Smooth muscle cell (in vitro differentiated cells): ENCODE data around the gene MAP1LC3B. TPM values are rescaled to one million over a fixed set of nuclear protein-coding genes. Genes with fewer than 3 reads are reported as not detected.
"Not testable (repeated sequence)": the region's sequence is repeated elsewhere in the genome, so short reads cannot be mapped to it uniquely, and the experiment has no call there.

Experiments used
- DNase-seq: peaks from one replicate; lab custom pipeline; 2025; ENCODE audit not compliant: unreplicated experiment; lab: John Stamatoyannopoulos, UW
- H2AFZ ChIP-seq: fragments of 200-600 bp; sonication (generic); 2 replicates; pipeline ENCODE4 v1.6.0; 2016; ENCODE audit warnings: antibody characterized with exemption, low read depth, mild to moderate bottlenecking
- H3F3A ChIP-seq: fragments of 200-600 bp; sonication (generic); 2 replicates; pipeline ENCODE4 v1.6.0; 2017; ENCODE audit warnings: antibody characterized with exemption, low read depth
- H3K27ac ChIP-seq: fragments of 200-600 bp; sonication (generic); 2 replicates; pipeline ENCODE4 v1.5.1; 2016; ENCODE audit warnings: low read depth, mild to moderate bottlenecking
- H3K27me3 ChIP-seq: fragments of 200-600 bp; sonication (generic); 2 replicates; pipeline ENCODE4 v1.6.1; 2016; ENCODE audit warnings: low read depth, mild to moderate bottlenecking
- H3K36me3 ChIP-seq: fragments of 200-600 bp; sonication (generic); 2 replicates; pipeline ENCODE4 v1.5.1; 2016; ENCODE audit warnings: low read depth
- H3K4me1 ChIP-seq: fragments of 200-600 bp; sonication (generic); 2 replicates; pipeline ENCODE4 v1.5.1; 2016; ENCODE audit warnings: low read depth
- H3K4me2 ChIP-seq: fragments of 200-600 bp; sonication (generic); 2 replicates; pipeline ENCODE4 v1.6.0; 2016; ENCODE audit warnings: mild to moderate bottlenecking
- H3K4me3 ChIP-seq: fragments of 200-600 bp; sonication (generic); 2 replicates; pipeline ENCODE4 v1.5.1; 2016; ENCODE audit warnings: mild to moderate bottlenecking
- H3K79me2 ChIP-seq: fragments of 200-600 bp; sonication (generic); 2 replicates; pipeline ENCODE4 v1.6.0; 2016; ENCODE audit warnings: low read depth, mild to moderate bottlenecking
- H3K9ac ChIP-seq: fragments of 200-600 bp; sonication (generic); 2 replicates; pipeline ENCODE4 v1.6.0; 2016; ENCODE audit warnings: low read depth
- H3K9me3 ChIP-seq: fragments of 200-600 bp; sonication (generic); replicated peaks from 2 replicates; pipeline ENCODE4 v1.5.1; 2016; ENCODE audit warnings: low read depth
- H4K20me1 ChIP-seq: fragments of 200-600 bp; sonication (generic); 2 replicates; pipeline ENCODE4 v1.6.0; 2016; ENCODE audit warnings: low read depth
- WGBS: methylation state at CpG from one replicate; pipeline ENCODE4 v1.1.7; 2016; ENCODE audit warnings: low lambda C conversion rate; 5-methylcytosine and 5-hydroxymethylcytosine counted together
- polyA plus RNA-seq: library from polyadenylated mRNA; unstranded; fragments of >200 nt; fragmentation: Nextera tagmentation; extraction: Ambion mirVana; gene quantifications from 2 replicates; pipeline ENCODE4 v1.2.1, GENCODE V29; 2016
- total RNA-seq: library from RNA; depleted of rRNA; stranded (reverse); fragments of >200 nt; gene quantifications from 2 replicates; pipeline ENCODE4 v1.2.3, GENCODE V29; 2014
- TF ChIP-seq, protein P1 (sequence below): fragments of 200-600 bp; sonication (generic); IDR thresholded peaks from 2 replicates; pipeline ENCODE4 v1.5.1; 2017; ENCODE audit warnings: borderline replicate concordance, mild to moderate bottlenecking, antibody characterized with exemption; ENCODE audit not compliant: insufficient read depth, poor library complexity, severe bottlenecking

MAP1LC3B gene
- total and polyA plus RNA-seq, 2 experiments from 2014 or later: 77.5 to 107 TPM

DNA sequence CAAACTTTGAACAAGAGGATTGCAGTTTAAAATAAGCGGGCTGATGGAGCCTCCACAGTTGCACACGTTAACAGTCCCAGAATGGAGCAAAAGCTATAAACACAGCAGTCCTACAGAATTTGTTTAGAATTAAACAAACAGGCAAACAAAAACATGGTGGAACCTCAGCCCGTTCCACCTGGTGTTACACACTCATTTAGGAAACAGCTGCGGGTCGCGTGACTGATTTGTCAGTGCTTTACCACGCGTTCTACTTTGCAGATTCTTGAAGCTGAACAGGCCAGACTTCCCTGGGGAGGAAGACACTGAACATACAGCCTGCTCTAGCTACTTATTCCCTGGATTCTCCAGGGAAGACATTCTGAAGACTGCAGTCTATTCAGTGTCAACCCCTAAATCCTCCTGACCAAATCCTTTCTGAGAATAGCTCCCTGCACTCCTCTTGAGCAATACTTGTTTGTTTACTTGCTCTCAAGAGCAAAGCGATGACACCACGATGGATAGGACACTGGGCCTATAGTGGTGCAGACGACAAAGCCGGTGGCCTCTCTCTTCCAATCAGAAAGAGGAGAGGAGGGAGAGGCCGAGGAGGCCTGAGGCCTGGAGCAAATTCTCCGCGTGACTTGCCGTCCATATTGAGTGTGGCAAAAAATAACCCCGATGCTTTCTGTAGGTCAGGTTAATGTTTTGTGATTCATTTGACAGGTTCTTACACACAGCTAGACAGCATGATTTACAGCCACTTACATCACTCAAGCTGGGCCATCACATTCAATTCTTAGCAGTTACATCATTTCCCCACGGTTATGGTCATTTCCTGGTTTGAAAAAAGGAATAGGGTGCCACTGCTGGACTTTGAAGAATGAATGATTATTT lies 4.0 kb upstream of the MAP1LC3B start:
- H4K20me1 ChIP-seq: peaks cover 7% of the 10 kb centered on the region
- peak overlapping the region; percentile 74 for H3K9ac ChIP-seq
- peak overlapping the region; percentile 31 for H3K4me3 ChIP-seq
- peaks cover 8% of the 10 kb centered on the region for H3K4me1 ChIP-seq
- 12% methylated on average over 18 of the region's 18 CpGs for WGBS
- H3K36me3 ChIP-seq: no peaks in the 10 kb centered on the region
- peaks cover 5% of the 10 kb centered on the region for H3K79me2 ChIP-seq
- peak overlapping the region; percentile 3 for H2AFZ ChIP-seq
- peak; percentile 59 for DNase-seq
- TF ChIP-seq, protein P1, sequence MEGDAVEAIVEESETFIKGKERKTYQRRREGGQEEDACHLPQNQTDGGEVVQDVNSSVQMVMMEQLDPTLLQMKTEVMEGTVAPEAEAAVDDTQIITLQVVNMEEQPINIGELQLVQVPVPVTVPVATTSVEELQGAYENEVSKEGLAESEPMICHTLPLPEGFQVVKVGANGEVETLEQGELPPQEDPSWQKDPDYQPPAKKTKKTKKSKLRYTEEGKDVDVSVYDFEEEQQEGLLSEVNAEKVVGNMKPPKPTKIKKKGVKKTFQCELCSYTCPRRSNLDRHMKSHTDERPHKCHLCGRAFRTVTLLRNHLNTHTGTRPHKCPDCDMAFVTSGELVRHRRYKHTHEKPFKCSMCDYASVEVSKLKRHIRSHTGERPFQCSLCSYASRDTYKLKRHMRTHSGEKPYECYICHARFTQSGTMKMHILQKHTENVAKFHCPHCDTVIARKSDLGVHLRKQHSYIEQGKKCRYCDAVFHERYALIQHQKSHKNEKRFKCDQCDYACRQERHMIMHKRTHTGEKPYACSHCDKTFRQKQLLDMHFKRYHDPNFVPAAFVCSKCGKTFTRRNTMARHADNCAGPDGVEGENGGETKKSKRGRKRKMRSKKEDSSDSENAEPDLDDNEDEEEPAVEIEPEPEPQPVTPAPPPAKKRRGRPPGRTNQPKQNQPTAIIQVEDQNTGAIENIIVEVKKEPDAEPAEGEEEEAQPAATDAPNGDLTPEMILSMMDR: no peak
- H3K4me2 ChIP-seq: peak overlapping the region; percentile 74
- no peaks in the 10 kb centered on the region for H3K27me3 ChIP-seq
- no peaks in the 10 kb centered on the region for H3K9me3 ChIP-seq
- H3F3A ChIP-seq: peaks cover 30% of the 10 kb centered on the region
- H3K27ac ChIP-seq: peak overlapping the region; percentile 92

GRCh38 chr16:87388818-87389134 lies 3.4 kb upstream of the MAP1LC3B start:
- Histone ChIP-seq H4K20me1 (peaks cover 11% of the 10 kb centered on the region), H2AFZ (no peak overlapping the region), H3K27ac (peak overlapping the region; percentile 92), H3K27me3 (no peaks in the 10 kb centered on the region), H3K36me3 (no peaks in the 10 kb centered on the region), H3F3A (peaks cover 35% of the 10 kb centered on the region), H3K4me3 (peak overlapping the region; percentile 31), H3K4me1 (peaks cover 12% of the 10 kb centered on the region), H3K9me3 (no peaks in the 10 kb centered on the region), H3K4me2 (peak overlapping the region; percentile 74), H3K79me2 (peaks cover 11% of the 10 kb centered on the region), H3K9ac (peak overlapping the region; percentile 39)
- TF ChIP-seq, protein P1: no peak
- 81% methylated on average over 1 of the region's 1 CpG for WGBS
- DNase-seq: no peak

- H3K9ac ChIP-seq: no peak overlapping the region
- peak overlapping the region; percentile 74 for H3K4me2 ChIP-seq
- H3K4me3 ChIP-seq: no peak overlapping the region
- H3K9me3 ChIP-seq: no peaks in the 10 kb centered on the region
- no peaks in the 10 kb centered on the region for H3K27me3 ChIP-seq
- peaks cover 35% of the 10 kb centered on the region for H3F3A ChIP-seq
- H3K36me3 ChIP-seq: no peaks in the 10 kb centered on the region
- H4K20me1 ChIP-seq: peaks cover 16% of the 10 kb centered on the region
- peaks cover 16% of the 10 kb centered on the region for H3K79me2 ChIP-seq
- TF ChIP-seq, protein P1: no peak
- 91% methylated on average over 5 of the region's 5 CpGs for WGBS
- peak overlapping the region; percentile 92 for H3K27ac ChIP-seq
- DNase-seq: no peak
- H3K4me1 ChIP-seq: peaks cover 12% of the 10 kb centered on the region
- no peak overlapping the region for H2AFZ ChIP-seq
Observed at GRCh38 chr16:87389245-87389644, 2.9 kb upstream of the MAP1LC3B start.

GRCh38 chr16:87389914-87390313 lies 2.2 kb upstream of the MAP1LC3B start:
- H3K4me2 ChIP-seq, H3K9ac ChIP-seq, DNase-seq, H3K9me3 ChIP-seq, H3K36me3 ChIP-seq, H2AFZ ChIP-seq, H3K27me3 ChIP-seq, H3K4me3 ChIP-seq: not testable (repeated sequence)
- Histone ChIP-seq H3K79me2 (peaks cover 23% of the 10 kb centered on the region), H3K27ac (peak overlapping the region; percentile 92), H3K4me1 (peaks cover 12% of the 10 kb centered on the region), H3F3A (peaks cover 35% of the 10 kb centered on the region), H4K20me1 (peaks cover 23% of the 10 kb centered on the region)
- 97% methylated on average over 9 of the region's 9 CpGs for WGBS
